Heart left ventricle (tissue), 16 donors: Measurements from ENCODE around the gene HSFX3. TPM values are rescaled to one million over a fixed set of nuclear protein-coding genes. Genes with fewer than 3 reads are reported as not detected.
"Not testable (repeated sequence)": the region's sequence is repeated elsewhere in the genome, so short reads cannot be mapped to it uniquely, and the experiment has no call there.

Experiments
- ATAC-seq, 4 donors: fragments of 200-7000 bp; cut with Tn5 transposase; one replicate each; pipeline ENCODE4 v1.9.1; 2020 to 2022; ENCODE audit warnings: moderate library complexity in 4 of 4, mild to moderate bottlenecking in 3 of 4, moderate number of reproducible peaks in 1 of 4
- DNase-seq, 5 donors: peaks; one replicate each; pipeline ENCODE4 v3.0.0-alpha.2; 2020
- H3K27ac ChIP-seq, 12 donors: fragments of 200-600 bp; sonication (generic) in 4 of 12; one replicate each; pipeline versions ENCODE4 v1.5.0 to v1.8.0; 2016 to 2022; ENCODE audit warnings: mild to moderate bottlenecking in 2 of 12
- H3K27me3 ChIP-seq, 9 donors: fragments of 200-600 bp; sonication (generic) in 2 of 9; one replicate each; pipeline versions ENCODE4 v1.5.1 to v1.8.0; 2016 to 2022; ENCODE audit warnings: mild to moderate bottlenecking in 3 of 9
- H3K36me3 ChIP-seq, 9 donors: fragments of 200-600 bp; sonication (generic) in 2 of 9; one replicate each; pipeline versions ENCODE4 v1.5.0 to v1.8.0; 2018 to 2022; ENCODE audit warnings: mild to moderate bottlenecking in 2 of 9
- H3K4me1 ChIP-seq, 12 donors: fragments of 200-600 bp; sonication (generic) in 4 of 12; one replicate each; pipeline versions ENCODE4 v1.5.0 to v1.8.0; 2016 to 2022; ENCODE audit warnings: mild to moderate bottlenecking in 3 of 12
- H3K4me3 ChIP-seq, 12 donors: fragments of 200-600 bp; sonication (generic) in 4 of 12; one replicate each; pipeline versions ENCODE4 v1.5.0 to v1.8.0; 2017 to 2022; ENCODE audit warnings: mild to moderate bottlenecking in 9 of 12, moderate library complexity in 4 of 12
- H3K9me3 ChIP-seq, 12 donors: fragments of 200-600 bp; sonication (generic) in 4 of 12; one replicate each; pipeline versions ENCODE4 v1.5.0 to v1.8.0; 2016 to 2022; ENCODE audit warnings: mild to moderate bottlenecking in 1 of 12
- CTCF ChIP-seq, 12 donors: fragments of 200-600 bp; sonication (generic) in 4 of 12; IDR thresholded peaks; one replicate each; pipeline versions ENCODE4 v1.5.0 to v1.8.0; 2018 to 2022; ENCODE audit warnings: antibody characterized with exemption in 12 of 12, mild to moderate bottlenecking in 5 of 12
- POLR2A ChIP-seq, 2 donors: fragments of 450-650 bp; IDR thresholded peaks; one replicate each; pipeline ENCODE4 v1.6.1; 2017; ENCODE audit warnings: antibody characterized with exemption in 2 of 2, mild to moderate bottlenecking in 2 of 2, moderate library complexity in 2 of 2
- WGBS, 4 donors: extraction: QIAGEN DNeasy Blood & Tissue Kit in 2 of 4; methylation state at CpG; one replicate each; pipeline versions ENCODE4 v1.1.5 to v1.1.7; 2013 to 2018; 5-methylcytosine and 5-hydroxymethylcytosine counted together
- intact Hi-C, 10 donors: fragments of 100-400 bp; cut with DNase I; formaldehyde crosslinking; loops; one replicate each; pipeline versions ENCODE4 v1.11.1 to v1.14.2; 2022
- polyA plus RNA-seq, 2 donors: library from polyadenylated mRNA; stranded (reverse); fragments of 200-250 nt; gene quantifications; one replicate each; pipeline ENCODE4 v1.2.3, GENCODE V29; 2013
- total RNA-seq, 9 donors: library from RNA; depleted of rRNA in 2 of 9; stranded (reverse); fragments of >200 nt in 2 of 9; fragmentation: NEBNext Ultra II Directional in 3 of 9; extraction: Animal tissue kit (Norgen Biotek cat#: 25700) in 3 of 9; gene quantifications; one replicate each; pipeline versions ENCODE4 v1.1.0 to v1.2.4, GENCODE V29; 2016 to 2023
- donor health status: ischemic (EF 13 %, LVEDD 7.1; RV severe dilation, severe dysfunction).
- donor health status: healthy with polysubstance abuse.
- donor health status: DM: no; HTN: yes; CAD: no.
- donor health status: DM: no; HTN: no; CAD: no.
- donor health status: ischemic (EF 25% LVEDD 6.9; RV normal size, moderate dysfunction).
- donor health status: ischemic (EF 25% LVEDD 5.7; RV mildly dilated, moderate dysfunction).
- donor health status: healthy.
- donor health status: DM: yes; HTN: yes; CAD: no.
- donor health status: ischemic (EF 35%, LVEDD 5.7; RV mildly dilated, moderate dysfunction).
- donor health status: nonischemic (EF 11% LVEDD 7.7; RV severe dilation, severe dysfunction).
- donor health status: DM: yes; HTN: yes; CAD: no.
- donor health status: PGD.
- donor health status: ischemic (EF 29% LVEDD 5.4; RV normal size, mild dysfunction).
- donor health status: nonischemic (EF 23%, LVEDD 6.1; RV moderate dilation, normal function).

Gene HSFX3
- total and polyA plus RNA-seq, 11 donors, result 0.23 to 0.49 (median 0.32) TPM; not detected in 8

- WGBS, 4 donors, result 81 to 89% (median 87%) methylated on average over 9 of the region's 9 CpGs
These were observed 44.1 kb downstream of the HSFX3 start for GRCh38 chrX:149505671-149506070.

GRCh38 chrX:149504915-149505651 lies 44.6 kb downstream of the HSFX3 start, which contains the start of gene IDS:
TSS of gene IDS (minus strand) at chrX:149505306. CDS start at chrX:149505137, 169 bp downstream.
- TF ChIP-seq CTCF (IDR thresholded peaks at IDR 0.05), result peak in 1 of 12 donors; percentile 11
- TF ChIP-seq POLR2A (IDR thresholded peaks at IDR 0.05), result peak; percentile 92 to 98
- Histone ChIP-seq H3K9me3 (no peaks in the 10 kb centered on the region), H3K36me3 (peaks cover 0 to 26% (median 18%) of the 10 kb centered on the region in 9 donors), H3K27me3 (peaks cover 0 to 9% (median 0%) of the 10 kb centered on the region in 9 donors), H3K4me3 (peak within 1 kb of the TSS; percentile 27 to 98 (median 76)), H3K4me1 (peaks cover 0 to 22% (median 3%) of the 10 kb centered on the region in 12 donors), H3K27ac (peak within 1 kb of the TSS; percentile 61 to 94 (median 88))
- DNase-seq (peak; percentile 90 to 94 (median 92)), ATAC-seq (peak; percentile 89 to 97 (median 96))
- intact Hi-C loops, result no loop called here
- WGBS, 4 donors, result 0 to 38% (median 15%) methylated on average over 49 to 54 of the region's 54 CpGs

More at GRCh38 chrX:149505671-149506070, 44.1 kb downstream of the HSFX3 start:
- DNase-seq, result no peak
- H3K27me3 ChIP-seq, result peaks cover 0 to 9% (median 0%) of the 10 kb centered on the region in 9 donors
- peaks cover 0 to 20% (median 12%) of the 10 kb centered on the region in 9 donors for H3K36me3 ChIP-seq
- TF ChIP-seq POLR2A (IDR thresholded peaks at IDR 0.05) (no peak), CTCF (IDR thresholded peaks at IDR 0.05) (no peak)
- ATAC-seq, result no peak
- H3K9me3 ChIP-seq, result no peaks in the 10 kb centered on the region
- H3K27ac ChIP-seq, result peak overlapping the region in 11 of 12 donors; percentile 64 to 94 (median 88)
- peak overlapping the region in 9 of 12 donors; percentile 71 to 98 (median 78) for H3K4me3 ChIP-seq
- peaks cover 0 to 22% (median 3%) of the 10 kb centered on the region in 12 donors for H3K4me1 ChIP-seq
- intact Hi-C loops, result no loop called here

GRCh38 chrX:149504226-149504914 lies 45.4 kb downstream of the HSFX3 start:
- no peaks in the 10 kb centered on the region for H3K9me3 ChIP-seq

GRCh38 chrX:149503446-149503845 lies 46.3 kb downstream of the HSFX3 start:
- H3K27me3 ChIP-seq, intact Hi-C loops, H3K9me3 ChIP-seq: not testable (repeated sequence)
- Histone ChIP-seq H3K4me3 (peak overlapping the region in 9 of 12 donors; percentile 22 to 87 (median 74)), H3K27ac (peak overlapping the region in 1 of 12 donors; percentile 91), H3K36me3 (peaks cover 0 to 43% (median 23%) of the 10 kb centered on the region in 9 donors), H3K4me1 (peaks cover 0 to 22% (median 3%) of the 10 kb centered on the region in 12 donors)
- 34 to 70% (median 56%) methylated on average over 2 to 6 of the region's 10 CpGs; no CpG with 5 or more reads in 1 of the 4 donors for WGBS, 4 donors
- ATAC-seq, result peak in 3 of 4 donors; percentile 45 to 68 (median 63)
- DNase-seq, result peak in 2 of 5 donors; percentile 44 to 47

More at GRCh38 chrX:149504226-149504914, 45.4 kb downstream of the HSFX3 start:
- WGBS, 4 donors, result 40 to 58% (median 47%) methylated on average over 10 of the region's 10 CpGs
- TF ChIP-seq POLR2A (IDR thresholded peaks at IDR 0.05), result no peak
- TF ChIP-seq CTCF (IDR thresholded peaks at IDR 0.05), result peak in 4 of 12 donors; percentile 8 to 25 (median 16)
- ATAC-seq (peak in 2 of 4 donors; percentile 4 to 23), DNase-seq (no peak)
- Histone ChIP-seq H3K27me3 (peaks cover 0 to 6% (median 0%) of the 10 kb centered on the region in 9 donors), H3K36me3 (peaks cover 0 to 33% (median 19%) of the 10 kb centered on the region in 9 donors), H3K4me3 (peak overlapping the region; percentile 27 to 98 (median 76)), H3K27ac (peak overlapping the region; percentile 61 to 94 (median 88)), H3K4me1 (peaks cover 0 to 22% (median 3%) of the 10 kb centered on the region in 12 donors)
- intact Hi-C loops, result no loop called here

GRCh38 chrX:149502923-149503322 lies 46.8 kb downstream of the HSFX3 start:
- ATAC-seq, H3K9me3 ChIP-seq, H3K27ac ChIP-seq, H3K27me3 ChIP-seq, intact Hi-C loops, H3K4me3 ChIP-seq, DNase-seq: not testable (repeated sequence)
- peaks cover 0 to 48% (median 29%) of the 10 kb centered on the region in 9 donors for H3K36me3 ChIP-seq
- peaks cover 0 to 22% (median 3%) of the 10 kb centered on the region in 12 donors for H3K4me1 ChIP-seq
- 60 to 84% (median 72%) methylated on average over 1 to 5 of the region's 5 CpGs for WGBS, 4 donors
